IMR-90 (cell line): ENCODE measurements around the gene ATIC. TPM values are rescaled to one million over a fixed set of nuclear protein-coding genes. Genes with fewer than 3 reads are reported as not detected.

Experiments
- ATAC-seq: fragments of 200-7000 bp; cut with Tn5 transposase; 2 replicates; pipeline ENCODE4 v1.9.1; 2020; ENCODE audit warnings: low read depth, mild to moderate bottlenecking, moderate library complexity
- BruUV-seq: library from RNA; stranded (reverse); fragments of 400-500 nt; replicated peaks from 2 replicates; lab custom pipeline; 2021; lab: Mats Ljungman, UMichigan
- CTCF ChIA-PET: fragments of 300-600 bp; formaldehyde crosslinking; extraction: SDS; loops from one replicate; lab custom pipeline; 2021; ENCODE audit warnings: antibody characterized with exemption; lab: Yijun Ruan, JAX
- POLR2A ChIA-PET: fragments of 300-600 bp; sonication (Branson Sonifier 250); formaldehyde crosslinking; loops from one replicate; lab custom pipeline; 2022; ENCODE audit warnings: antibody characterized with exemption; ENCODE audit not compliant: unreplicated experiment; lab: Charles Lee
- DNase-seq: peaks from one replicate; pipeline ENCODE4 v3.0.0; 2013
- H2AFZ ChIP-seq: replicated peaks from 2 replicates; pipeline ENCODE3; 2013; ENCODE audit warnings: low read length, mild to moderate bottlenecking; ENCODE audit not compliant: poor library complexity
- H2AK5ac ChIP-seq: 2 replicates; pipeline ENCODE4 v1.6.1; 2013; ENCODE audit warnings: low read depth, low read length, inconsistent platforms
- H2AK9ac ChIP-seq: replicated peaks from 2 replicates; pipeline ENCODE3; 2013; ENCODE audit warnings: mild to moderate bottlenecking, low read depth, low read length, moderate library complexity; ENCODE audit not compliant: poor library complexity
- H2BK120ac ChIP-seq: 2 replicates; pipeline ENCODE4 v1.6.1; 2013; ENCODE audit warnings: low read depth, low read length, inconsistent platforms
- H2BK15ac ChIP-seq: 3 replicates; pipeline ENCODE4 v1.6.1; 2013; ENCODE audit warnings: low read depth, low read length, inconsistent platforms
- H2BK20ac ChIP-seq: 2 replicates; pipeline ENCODE4 v1.6.1; 2013; ENCODE audit warnings: low read depth, mild to moderate bottlenecking, inconsistent platforms, low read length, moderate library complexity
- H2BK5ac ChIP-seq: 2 replicates; pipeline ENCODE4 v1.6.1; 2013; ENCODE audit warnings: mild to moderate bottlenecking, low read depth, low read length, inconsistent platforms; ENCODE audit not compliant: poor library complexity, severe bottlenecking
- H3K14ac ChIP-seq: replicated peaks from 2 replicates; pipeline ENCODE4 v1.6.1; 2013; ENCODE audit warnings: low read depth, low read length, inconsistent platforms
- H3K18ac ChIP-seq: 2 replicates; pipeline ENCODE4 v1.6.1; 2013; ENCODE audit warnings: low read depth, low read length, control low read depth
- H3K23ac ChIP-seq: 2 replicates; pipeline ENCODE4 v1.6.1; 2013; ENCODE audit warnings: low read depth, low read length, inconsistent platforms
- H3K27ac ChIP-seq: 2 replicates; pipeline ENCODE4 v1.5.1; 2013; ENCODE audit warnings: mild to moderate bottlenecking, control low read depth, low read length; ENCODE audit not compliant: insufficient read depth
- H3K27me3 ChIP-seq: 2 replicates; pipeline ENCODE4 v1.6.1; 2013; ENCODE audit warnings: low read length; ENCODE audit not compliant: control insufficient read depth, insufficient read depth
- H3K36me3 ChIP-seq: 2 replicates; pipeline ENCODE4 v1.6.1; 2013; ENCODE audit warnings: low read length, mixed read lengths; ENCODE audit not compliant: control insufficient read depth, insufficient read depth
- H3K4ac ChIP-seq: 2 replicates; pipeline ENCODE4 v1.6.1; 2013; ENCODE audit warnings: low read depth, low read length, inconsistent platforms
- H3K4me1 ChIP-seq: 2 replicates; pipeline ENCODE4 v1.6.1; 2013; ENCODE audit warnings: low read length, mixed read lengths; ENCODE audit not compliant: control insufficient read depth, insufficient read depth
- H3K4me2 ChIP-seq: 2 replicates; pipeline ENCODE4 v1.6.1; 2013; ENCODE audit warnings: low read depth, mild to moderate bottlenecking, control low read depth, low read length, moderate library complexity
- H3K4me3 ChIP-seq: 2 replicates; pipeline ENCODE4 v1.5.1; 2013; ENCODE audit warnings: low read depth, mild to moderate bottlenecking, control low read depth, low read length, moderate library complexity; ENCODE audit not compliant: insufficient read depth
- H3K56ac ChIP-seq: 2 replicates; pipeline ENCODE4 v1.6.1; 2013; ENCODE audit warnings: low read length, inconsistent platforms; ENCODE audit not compliant: insufficient read depth; ENCODE audit errors: extremely low read depth
- H3K79me1 ChIP-seq, 2 experiments: 2 replicates each; pipeline ENCODE4 v1.6.1; 2013; ENCODE audit warnings: low read length in 2 of 2, inconsistent platforms in 1 of 2, low read depth in 1 of 2
- H3K9ac ChIP-seq: 2 replicates; pipeline ENCODE4 v1.6.1; 2013; ENCODE audit warnings: low read depth, low read length, control low read depth
- H3K9me1 ChIP-seq: 2 replicates; pipeline ENCODE4 v1.6.1; 2013; ENCODE audit warnings: low read length, inconsistent platforms; ENCODE audit not compliant: insufficient read depth
- H3K9me3 ChIP-seq: 2 replicates; pipeline ENCODE4 v1.6.1; 2013; ENCODE audit warnings: low read length; ENCODE audit not compliant: control insufficient read depth, insufficient read depth
- H4K20me1 ChIP-seq: 2 replicates; pipeline ENCODE4 v1.6.1; 2013; ENCODE audit warnings: low read length, inconsistent platforms; ENCODE audit not compliant: insufficient read depth
- H4K5ac ChIP-seq: 2 replicates; pipeline ENCODE4 v1.6.1; 2013; ENCODE audit warnings: mild to moderate bottlenecking, low read depth, low read length, control low read depth
- H4K8ac ChIP-seq, 2 experiments: 2 replicates each; pipeline ENCODE4 v1.6.1; 2013; ENCODE audit warnings: low read depth in 2 of 2, low read length in 2 of 2, control low read depth in 1 of 2, inconsistent platforms in 1 of 2
- H4K91ac ChIP-seq: 2 replicates; pipeline ENCODE4 v1.6.1; 2013; ENCODE audit warnings: low read depth, low read length, inconsistent platforms; ENCODE audit not compliant: insufficient read depth
- CEBPB ChIP-seq: IDR thresholded peaks from 2 replicates; pipeline ENCODE4 v1.6.1; 2012; ENCODE audit warnings: low read depth, low read length, improper control_type of control experiment
- FOS ChIP-seq: fragments of 150-350 bp; IDR thresholded peaks from 2 replicates; pipeline ENCODE4 v1.6.1; 2016; ENCODE audit warnings: low read depth, low read length
- RAD21 ChIP-seq: IDR thresholded peaks from 2 replicates; pipeline ENCODE4 v1.6.1; 2012; ENCODE audit warnings: low read length, improper control_type of control experiment
- WGBS, 2 experiments: methylation state at CpG; one replicate each; pipeline versions ENCODE4 v1.1.5 to v1.1.7; 2013; ENCODE audit warnings: missing lambda C conversion rate in 2 of 2; ENCODE audit not compliant: insufficient read length in 1 of 2; ENCODE audit errors: extremely low coverage in 2 of 2; 5-methylcytosine and 5-hydroxymethylcytosine counted together
- dilution Hi-C: fragments of 300-500 bp; cut with HindIII; formaldehyde crosslinking; loops from one replicate; pipeline ENCODE4 v1.14.3; 2018; ENCODE audit warnings: low sequenced_read_pairs; ENCODE audit not compliant: unreplicated experiment
- in situ Hi-C: fragments of 300-500 bp; cut with MboI; formaldehyde crosslinking; loops from 3 replicates; pipeline ENCODE4 v1.14.3; 2019; ENCODE audit warnings: low sequenced_read_pairs, inconsistent platforms, mixed read lengths
- intact Hi-C: fragments of 100-400 bp; cut with micrococcal nuclease; formaldehyde crosslinking; loops from 2 replicates; pipeline ENCODE4 v1.10.0; 2022
- polyA plus RNA-seq, 3 experiments: library from polyadenylated mRNA; depleted of rRNA; stranded (reverse); fragments of >200 nt; gene quantifications; 2 replicates each; pipeline ENCODE4 v1.2.3, GENCODE V29; 2012; ENCODE audit warnings: low replicate concordance in 1 of 3
- total RNA-seq: library from RNA; depleted of rRNA; stranded (reverse); fragments of >200 nt; gene quantifications from 2 replicates; pipeline ENCODE4 v1.2.3, GENCODE V29; 2012

The ATIC gene
- total and polyA plus RNA-seq, 2 of the 4 experiments (the other 2 are of a cell fraction): 30.5 to 101 TPM

GRCh38 chr2:215352602-215353001, 40.7 kb downstream of the ATIC start:
- TF ChIP-seq CEBPB (peak; percentile 63), RAD21 (no peak), FOS (no peak)
- POLR2A ChIA-PET: no interaction called here
- Histone ChIP-seq H3K4me1 (peaks cover 3% of the 10 kb centered on the region; the same call in 1 of the 2 replicates), H3K56ac (no peak overlapping the region), H3K27me3 (no peaks in the 10 kb centered on the region), H2BK20ac (no peak overlapping the region), H3K23ac (no peak overlapping the region), H3K9me3 (no peaks in the 10 kb centered on the region), H2BK120ac (no peak overlapping the region), H2AFZ (no peak overlapping the region), H3K9me1 (no peaks in the 10 kb centered on the region; the same call in 1 of the 2 replicates), H2AK5ac (no peak overlapping the region), H3K4me2 (no peak overlapping the region), H3K36me3 (peaks cover 16% of the 10 kb centered on the region), H3K4me3 (no peak overlapping the region), H2BK15ac (no peak overlapping the region), H3K27ac (no peak overlapping the region), H3K9ac (no peak overlapping the region), H3K18ac (no peak overlapping the region), H3K4ac (no peak overlapping the region), H4K5ac (no peak overlapping the region), H4K20me1 (no peaks in the 10 kb centered on the region), H3K79me1 (no peaks in the 10 kb centered on the region), H4K91ac (no peak overlapping the region), H3K14ac (no peak overlapping the region), H4K8ac (no peak overlapping the region), H2AK9ac (no peak overlapping the region), H2BK5ac (no peak overlapping the region)
- in situ Hi-C loops: no loop called here
- ATAC-seq (no peak), DNase-seq (no peak)
- no TSS peak for BruUV-seq
- CTCF ChIA-PET: no interaction called here
- intact Hi-C loops: no loop called here
- dilution Hi-C loops: no loop called here
- WGBS, 2 experiments: no CpG with 5 or more reads among the region's 4 CpGs
